Natural killer cell (primary cell): ENCODE data around the gene IFNA7. TPM values are rescaled to one million over a fixed set of nuclear protein-coding genes. Genes with fewer than 3 reads are reported as not detected.
"Not testable (repeated sequence)": the region's sequence is repeated elsewhere in the genome, so short reads cannot be mapped to it uniquely, and the experiment has no call there.

Experiments used
- ATAC-seq, 3 donors: fragments of 150-1000 bp in 2 of 3; fragments of 200-7000 bp in 1 of 3; cut with Tn5 transposase; 1 replicate in 1 of 3; 2 replicates in 2 of 3; pipeline ENCODE4 v1.10.0; 2021; ENCODE audit warnings: mild to moderate bottlenecking in 2 of 3, moderate library complexity in 2 of 3
- DNase-seq, 2 donors: peaks; one replicate each; pipeline versions ENCODE4 v3.0.0 to v3.0.0-alpha.2; 2013 to 2021; ENCODE audit warnings: mixed read lengths in 1 of 2
- H3K27ac ChIP-seq: one replicate; pipeline ENCODE4 v1.5.1; 2013; ENCODE audit warnings: mild to moderate bottlenecking, low read length
- H3K27me3 ChIP-seq: one replicate; pipeline ENCODE4 v1.6.1; 2013; ENCODE audit warnings: low read length; ENCODE audit not compliant: control insufficient read depth, insufficient read depth
- H3K36me3 ChIP-seq: one replicate; pipeline ENCODE4 v1.6.1; 2013; ENCODE audit warnings: low read length; ENCODE audit not compliant: control insufficient read depth, insufficient read depth
- H3K4me1 ChIP-seq: one replicate; pipeline ENCODE4 v1.6.1; 2013; ENCODE audit warnings: low read length; ENCODE audit not compliant: control insufficient read depth, insufficient read depth
- H3K4me3 ChIP-seq: one replicate; pipeline ENCODE4 v1.5.1; 2013; ENCODE audit warnings: low read length
- H3K9me3 ChIP-seq: one replicate; pipeline ENCODE4 v1.6.1; 2013; ENCODE audit warnings: low read length; ENCODE audit not compliant: control insufficient read depth, insufficient read depth
- H3K27ac Mint-ChIP-seq, 2 donors: one replicate each; pipeline ENCODE4 v1.8.0; 2022; ENCODE audit warnings: mild to moderate bottlenecking in 2 of 2, mixed read lengths in 2 of 2, moderate library complexity in 1 of 2
- H3K27me3 Mint-ChIP-seq, 2 donors: one replicate each; pipeline ENCODE4 v1.8.0; 2022; ENCODE audit warnings: low read depth in 2 of 2, mixed read lengths in 2 of 2
- H3K36me3 Mint-ChIP-seq: one replicate; pipeline ENCODE4 v1.8.0; 2022; ENCODE audit warnings: mixed read lengths
- H3K4me1 Mint-ChIP-seq, 2 donors: one replicate each; pipeline ENCODE4 v1.8.0; 2022; ENCODE audit warnings: mixed read lengths in 2 of 2
- H3K4me3 Mint-ChIP-seq: one replicate; pipeline ENCODE4 v1.8.0; 2022; ENCODE audit warnings: mild to moderate bottlenecking, moderate library complexity, mixed read lengths
- H3K9me3 Mint-ChIP-seq, 2 donors: one replicate each; pipeline ENCODE4 v1.8.0; 2022; ENCODE audit warnings: mixed read lengths in 2 of 2
- CTCF ChIP-seq: fragments of 200-600 bp; IDR thresholded peaks from one replicate; pipeline ENCODE4 v1.8.0; 2022; ENCODE audit warnings: antibody characterized with exemption
- WGBS: methylation state at CpG from one replicate; pipeline ENCODE4 v1.1.7; 2013; ENCODE audit warnings: missing lambda C conversion rate; ENCODE audit not compliant: insufficient coverage; 5-methylcytosine and 5-hydroxymethylcytosine counted together
- intact Hi-C: fragments of 100-400 bp; cut with micrococcal nuclease; formaldehyde crosslinking; loops from one replicate; pipeline ENCODE4 v1.14.2; 2022
- total RNA-seq, 4 donors: library from RNA; stranded (reverse); fragments of 120-200 nt in 1 of 4; gene quantifications; one replicate each; pipeline versions ENCODE4 v1.2.3 to v1.2.4, GENCODE V29; 2013 to 2022

Gene IFNA7
- total RNA-seq, 3 donors from 2014 or later (not counting 1 experiment from before 2014, with no cell fraction given) = not detected

GRCh38 chr9:21239911-21240310 is 37.9 kb upstream of the IFNA7 start, which contains the start of gene IFNA14:
Gene IFNA14, minus strand, starts transcription at chr9:21240005. Its CDS starts 70 bp downstream, at chr9:21239935.
- Mint-ChIP-seq H3K27ac (no peak within 1 kb of the TSS), H3K36me3 (no peaks in the 10 kb centered on the region), H3K4me1 (peaks cover 5 to 10% of the 10 kb centered on the region in 2 donors), H3K4me3 (no peak within 1 kb of the TSS), H3K27me3 (peaks cover 14 to 45% of the 10 kb centered on the region in 2 donors), H3K9me3 (no peaks in the 10 kb centered on the region)
- H3K4me1 ChIP-seq = no peaks in the 10 kb centered on the region
- DNase-seq (no peak), ATAC-seq (no peak)
- no peaks in the 10 kb centered on the region for H3K9me3 ChIP-seq
- H3K4me3 ChIP-seq = no peak within 1 kb of the TSS
- intact Hi-C loops = no loop called here
- no peaks in the 10 kb centered on the region for H3K27me3 ChIP-seq
- WGBS = 100% methylated on average over 1 of the region's 2 CpGs
- H3K27ac ChIP-seq = no peak within 1 kb of the TSS
- H3K36me3 ChIP-seq = no peaks in the 10 kb centered on the region
- no peak for TF ChIP-seq CTCF

GRCh38 chr9:21236360-21236714 is 34.3 kb upstream of the IFNA7 start:
- H3K36me3 ChIP-seq, H3K27ac Mint-ChIP-seq, H3K4me3 Mint-ChIP-seq, H3K4me1 ChIP-seq, H3K27ac ChIP-seq, H3K27me3 ChIP-seq, H3K9me3 Mint-ChIP-seq, intact Hi-C loops, H3K4me1 Mint-ChIP-seq, H3K4me3 ChIP-seq, DNase-seq, ATAC-seq, H3K36me3 Mint-ChIP-seq, H3K9me3 ChIP-seq: not testable (repeated sequence)
- H3K27me3 Mint-ChIP-seq = peaks cover 8 to 31% of the 10 kb centered on the region in 2 donors
- 0% methylated on average over 1 of the region's 1 CpG for WGBS

GRCh38 chr9:21235468-21236359 is 33.7 kb upstream of the IFNA7 start:
- WGBS = 8% methylated on average over 5 of the region's 8 CpGs
- DNase-seq (peak in 1 of 2 donors; percentile 67), ATAC-seq (peak; percentile 54 to 83 (median 71))
- H3K4me1 ChIP-seq, H3K9me3 ChIP-seq, H3K27me3 ChIP-seq, H3K36me3 ChIP-seq, H3K9me3 Mint-ChIP-seq, H3K27ac Mint-ChIP-seq, H3K4me3 ChIP-seq, H3K4me1 Mint-ChIP-seq, H3K27ac ChIP-seq, H3K36me3 Mint-ChIP-seq: not testable (repeated sequence)
- TF ChIP-seq CTCF = peak; percentile 32
- intact Hi-C loops = loop anchor here (1.0 kb wide), 1 partner anchor 554 kb away; no protein-coding TSS in a partner anchor
- Mint-ChIP-seq H3K27me3 (peaks cover 8 to 31% of the 10 kb centered on the region in 2 donors), H3K4me3 (peak overlapping the region; percentile 21)

- no peak overlapping the region for H3K27ac ChIP-seq
- Mint-ChIP-seq H3K36me3 (no peaks in the 10 kb centered on the region), H3K27ac (no peak overlapping the region), H3K9me3 (no peaks in the 10 kb centered on the region), H3K4me3 (no peak overlapping the region), H3K27me3 (peaks cover 8 to 21% of the 10 kb centered on the region in 2 donors), H3K4me1 (peaks cover 5 to 6% of the 10 kb centered on the region in 2 donors)
- H3K9me3 ChIP-seq = no peaks in the 10 kb centered on the region
- no peak for TF ChIP-seq CTCF
- intact Hi-C loops = no loop called here
- no peak for ATAC-seq
- no peak overlapping the region for H3K4me3 ChIP-seq
- no peaks in the 10 kb centered on the region for H3K4me1 ChIP-seq
- no peak for DNase-seq
- WGBS = 88% methylated on average over 4 of the region's 4 CpGs
- no peaks in the 10 kb centered on the region for H3K36me3 ChIP-seq
- no peaks in the 10 kb centered on the region for H3K27me3 ChIP-seq
Measured at GRCh38 chr9:21234153-21234687, 32.2 kb upstream of the IFNA7 start.
